HK-2 (cell line): ENCODE data around the gene SURF4.

Experiments used
- DNase-seq: peaks from one replicate; pipeline ENCODE4 v3.0.0-alpha.2; 2018; ENCODE audit not compliant: unreplicated experiment

Gene SURF4

DNA sequence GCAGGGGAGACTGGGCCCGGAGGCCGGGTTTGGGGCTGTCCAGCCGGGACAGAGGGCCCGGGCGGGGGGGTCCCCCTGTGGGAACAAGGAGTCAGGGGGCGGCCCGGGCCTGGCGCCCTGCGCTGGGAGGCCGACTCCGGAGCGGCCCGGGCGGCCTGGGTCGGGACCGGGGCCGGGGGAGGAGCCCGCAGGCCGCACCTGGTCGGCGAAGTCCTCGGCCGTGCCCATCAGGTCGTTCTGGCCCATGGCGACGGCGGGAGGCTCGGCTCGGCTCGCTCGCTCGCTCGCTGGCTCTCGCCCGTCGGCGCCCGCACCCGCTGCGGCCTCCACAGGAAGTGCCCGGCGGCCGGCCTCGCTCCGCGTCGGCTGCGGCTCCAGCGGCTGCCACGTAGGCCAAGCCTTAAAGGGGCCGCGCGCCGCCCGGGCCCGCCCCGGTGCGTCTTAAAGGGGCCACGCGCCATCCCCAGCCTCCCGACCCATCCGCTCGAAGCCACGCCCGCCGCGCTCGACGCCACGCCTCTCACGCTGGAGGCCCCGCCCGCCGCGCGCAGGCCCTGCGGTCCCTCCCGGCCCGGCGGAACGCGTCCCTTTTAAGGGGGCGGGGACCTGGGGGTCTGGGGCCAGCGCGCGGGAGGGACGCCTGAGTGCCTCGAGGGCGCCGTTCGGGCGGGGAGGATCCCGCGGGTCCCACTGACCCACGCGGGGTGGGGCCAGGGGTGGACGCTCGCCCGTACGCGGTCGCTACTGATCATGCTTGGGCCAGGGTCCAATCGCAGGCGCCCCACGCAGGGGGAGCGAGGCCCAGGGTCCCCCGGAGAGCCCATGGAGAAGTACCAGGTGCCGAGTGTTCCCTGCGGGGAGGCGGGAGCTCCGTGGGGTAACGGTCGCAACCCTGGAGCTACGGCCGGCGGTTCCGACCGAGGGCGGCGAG lies at the start of gene SURF4, which contains the start of gene STKLD1:
Gene SURF4, minus strand, starts transcription at position 337 of the 931 bp plus-strand sequence. Its CDS starts 91 bp downstream, at position 246.
Gene STKLD1, plus strand, starts transcription at position 643 of the 931 bp plus-strand sequence. Its CDS starts 108 bp downstream, at position 751.
- DNase-seq = peak; percentile 96

DNA sequence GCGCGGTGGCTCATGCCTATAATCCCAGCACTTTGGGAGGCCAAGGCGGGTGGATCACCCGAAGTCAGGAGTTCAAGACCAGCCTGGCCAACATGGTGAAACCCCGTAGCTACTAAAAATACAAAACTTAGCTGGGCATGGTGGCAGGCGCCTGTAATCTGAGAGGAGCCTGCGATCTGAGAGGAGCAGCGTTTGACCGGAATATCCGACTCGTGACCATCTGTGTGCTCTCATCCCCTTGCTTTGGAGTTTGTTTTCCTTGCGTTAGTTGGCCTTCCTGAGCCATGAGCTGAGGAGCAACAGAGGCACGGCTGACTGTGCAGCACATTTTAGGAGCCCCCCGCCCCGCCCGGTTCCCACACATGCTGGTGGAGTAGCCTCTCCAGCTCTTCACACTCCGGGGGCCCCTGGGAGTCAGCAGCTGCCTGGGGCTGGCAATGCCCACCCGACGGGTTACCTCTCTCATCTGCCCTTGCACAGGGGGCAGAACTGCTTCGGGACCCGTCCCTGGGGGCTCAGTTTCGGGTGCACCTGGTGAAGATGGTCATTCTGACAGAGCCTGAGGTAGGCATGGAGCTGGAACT lies 49.3 kb upstream of the SURF4 start:
- no peak for DNase-seq

DNA sequence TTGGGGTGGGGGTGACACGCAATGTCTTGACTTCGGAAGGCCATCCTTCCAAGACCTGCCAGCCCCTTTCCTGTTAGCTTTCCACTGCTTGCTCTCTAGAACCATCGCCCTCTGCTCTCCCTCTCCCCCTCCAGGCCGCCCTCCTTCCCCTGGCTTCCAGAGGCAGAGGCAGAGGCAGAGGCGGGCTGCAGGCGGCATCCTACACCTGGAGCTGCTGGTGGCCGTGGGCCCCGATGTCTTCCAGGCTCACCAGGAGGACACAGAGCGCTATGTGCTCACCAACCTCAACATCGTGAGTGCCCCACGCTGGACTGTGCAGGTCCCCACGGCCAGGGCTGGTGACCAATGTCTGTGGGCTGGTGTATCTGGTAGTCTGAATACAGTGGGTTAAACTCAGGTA lies 48.3 kb upstream of the SURF4 start:
- no peak for DNase-seq

DNA sequence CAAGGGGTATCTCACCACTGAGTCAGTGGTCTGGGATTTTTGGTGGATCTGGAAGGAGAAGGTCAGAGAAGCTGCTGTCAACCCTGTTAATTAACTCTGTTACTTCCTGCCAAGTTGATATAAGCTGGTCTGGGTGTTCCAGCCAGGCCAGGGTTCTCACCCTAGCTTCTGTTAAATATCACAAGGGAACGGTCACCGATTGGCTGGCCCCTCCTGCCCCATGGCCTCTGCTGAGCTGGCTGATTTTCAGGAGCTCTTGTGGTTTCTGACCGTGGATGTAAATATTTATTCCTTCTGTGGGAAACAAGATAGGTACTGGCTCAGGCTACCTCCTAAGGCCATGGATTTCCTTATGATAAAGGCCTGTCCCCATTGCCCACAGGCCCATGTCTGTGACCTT lies 47.4 kb upstream of the SURF4 start:
- DNase-seq = no peak

DNA sequence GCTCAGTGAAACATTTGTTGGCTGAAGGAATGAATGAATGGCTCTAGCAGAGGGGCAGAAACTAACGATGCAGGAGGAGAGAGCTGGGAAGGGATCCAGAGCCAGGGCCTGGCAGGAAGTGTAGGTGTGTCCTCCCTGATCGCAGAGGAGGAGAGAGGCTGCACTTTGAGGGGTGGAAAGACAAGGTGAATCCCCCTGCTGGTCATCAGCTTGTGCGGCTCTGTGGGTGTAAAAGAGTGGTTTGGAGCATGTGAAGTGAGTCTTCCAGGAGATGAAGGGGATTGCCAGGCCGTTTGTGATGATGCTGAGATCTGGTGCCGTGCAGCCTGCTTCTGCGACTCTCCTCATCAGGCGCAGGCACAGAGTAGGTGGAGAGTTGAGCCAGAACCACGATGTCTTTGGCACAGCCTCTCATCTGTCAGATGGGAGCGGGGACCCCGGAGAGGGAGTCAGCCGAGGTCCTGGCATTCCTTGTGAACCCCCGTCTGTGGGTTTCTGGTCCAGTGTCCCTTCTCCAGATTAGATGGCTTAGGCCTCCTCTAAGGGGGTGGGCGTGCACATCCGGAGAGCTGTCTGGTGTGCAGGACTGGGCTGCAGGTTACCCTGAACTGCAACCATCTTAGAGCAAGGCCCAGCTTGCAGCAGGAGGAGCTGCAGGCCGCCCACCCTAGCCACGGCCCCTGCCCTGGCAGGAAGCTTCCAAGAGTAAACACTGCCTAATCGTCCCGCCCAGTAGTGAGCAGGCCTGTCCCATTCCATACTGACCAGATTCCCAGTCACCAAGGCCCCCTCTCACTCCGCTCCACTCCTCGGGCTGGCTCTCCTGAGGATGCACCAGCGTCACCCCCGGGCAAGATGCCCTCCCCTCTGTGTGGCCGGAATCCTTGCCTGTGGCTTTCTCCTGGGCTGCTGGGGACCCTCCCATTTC lies 46.0 kb upstream of the SURF4 start, which contains the start of gene ADAMTS13:
Gene ADAMTS13, plus strand, starts transcription at position 753 of the 928 bp plus-strand sequence. Its CDS starts 77 bp downstream, at position 830.
- peak; percentile 26 for DNase-seq

DNA sequence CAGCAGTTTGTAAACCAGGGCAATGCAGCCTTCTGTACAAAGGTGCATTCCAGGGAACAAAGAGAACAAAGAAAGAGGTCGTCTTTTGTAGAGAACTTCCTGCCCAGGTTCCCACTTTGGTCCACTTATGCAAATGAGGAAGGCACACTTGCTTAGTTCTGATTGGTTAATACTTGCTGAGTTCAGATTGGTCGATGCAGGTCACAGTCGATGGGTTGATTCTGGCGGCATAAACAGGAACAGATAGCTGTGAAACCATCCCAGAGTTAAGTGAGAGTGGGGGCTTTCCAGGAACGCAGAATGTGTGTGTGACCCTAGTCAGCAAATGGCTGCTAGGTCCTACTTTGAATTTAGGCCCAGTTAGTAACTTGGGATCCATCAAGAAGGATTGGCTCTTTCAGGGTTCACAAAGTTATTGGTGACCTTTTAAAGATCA lies 44.5 kb upstream of the SURF4 start:
- no peak for DNase-seq

DNA sequence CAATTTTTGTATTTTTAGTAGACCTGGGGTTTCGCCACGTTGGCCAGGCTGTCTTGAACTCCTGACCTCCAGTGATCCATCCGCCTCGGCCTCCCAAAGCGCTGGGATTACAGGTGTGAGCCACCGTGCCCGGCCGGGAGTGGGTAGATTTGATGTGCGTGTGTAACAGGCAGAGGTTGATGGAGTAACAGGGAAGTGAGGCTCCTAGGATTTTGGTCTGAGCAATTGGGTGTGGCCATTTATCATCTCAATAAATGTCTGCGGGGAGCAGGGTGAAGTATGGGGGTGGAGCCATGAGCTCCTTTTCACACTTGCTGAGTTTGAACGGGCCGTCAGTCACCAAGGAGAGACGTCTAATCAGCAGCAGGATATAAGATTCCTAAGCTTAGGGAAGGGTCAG lies 43.1 kb upstream of the SURF4 start:
- no peak for DNase-seq

DNA sequence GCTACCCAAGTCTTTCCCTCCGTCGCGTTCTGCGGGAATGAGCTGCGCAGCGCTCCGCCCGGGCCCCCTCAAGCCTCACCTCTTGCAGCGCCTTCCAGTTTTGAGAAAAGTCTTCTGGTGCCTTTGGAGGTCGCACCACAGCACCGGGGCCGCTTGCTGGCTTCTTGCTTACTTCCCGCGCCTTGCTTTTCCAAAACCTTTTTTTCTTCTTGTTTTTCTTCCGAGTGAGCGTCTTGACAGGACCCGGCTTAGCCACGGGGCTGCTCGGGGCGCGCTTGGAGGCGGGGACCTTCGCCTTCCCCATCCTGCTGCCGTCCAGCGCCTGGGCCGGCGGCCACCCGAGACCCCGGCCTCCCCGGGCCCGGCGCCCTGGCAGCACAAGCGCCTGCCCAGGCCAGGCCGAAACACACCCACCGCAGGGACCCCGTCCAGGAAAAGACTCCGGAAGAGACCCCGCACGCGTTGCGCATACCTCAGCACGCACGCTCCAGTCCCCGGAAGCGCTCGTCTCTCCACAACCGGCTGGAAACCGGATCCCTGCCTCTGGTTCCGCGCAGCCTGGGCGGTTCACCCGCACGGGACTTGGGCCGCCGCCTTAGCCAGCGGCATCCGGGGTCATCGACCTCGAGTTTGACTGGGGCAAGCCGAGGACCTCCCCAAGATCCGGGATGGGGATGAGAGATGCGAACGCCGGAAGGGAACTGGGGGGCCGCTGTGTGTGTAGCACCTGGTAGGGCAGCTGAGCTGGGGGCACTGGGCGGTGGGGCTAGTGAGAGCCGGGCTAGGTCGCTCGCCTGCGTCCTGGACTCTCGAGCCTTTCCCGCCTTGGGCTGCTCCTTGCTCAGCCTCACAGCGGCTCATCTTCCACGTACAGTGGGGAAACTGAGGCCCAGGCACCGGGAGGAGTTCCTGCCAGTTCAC lies 41.9 kb upstream of the SURF4 start, which contains the start of gene REXO4:
Gene REXO4, minus strand, starts transcription at position 470 of the 921 bp plus-strand sequence. Its CDS starts 166 bp downstream, at position 304.
- DNase-seq = peak; percentile 90

DNA sequence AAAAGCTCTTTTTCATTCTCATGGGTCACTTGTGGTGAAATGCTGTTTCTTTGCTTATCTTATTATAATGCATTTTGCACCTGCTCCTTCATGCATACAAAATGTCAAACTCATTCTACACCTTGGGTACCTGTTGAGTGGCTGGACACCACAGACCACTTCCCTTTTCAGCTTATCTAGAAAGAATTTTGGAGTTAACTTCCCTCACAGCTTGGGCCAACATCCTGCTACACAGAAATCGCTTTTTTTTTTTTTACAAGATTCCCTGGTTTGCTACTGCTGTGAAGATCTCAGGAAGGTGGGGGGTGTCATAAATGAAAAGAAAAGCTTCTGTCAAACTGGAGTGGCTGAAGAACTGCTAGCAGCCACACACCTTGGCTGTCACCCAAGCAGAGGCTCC lies 39.3 kb upstream of the SURF4 start:
- DNase-seq = no peak

DNA sequence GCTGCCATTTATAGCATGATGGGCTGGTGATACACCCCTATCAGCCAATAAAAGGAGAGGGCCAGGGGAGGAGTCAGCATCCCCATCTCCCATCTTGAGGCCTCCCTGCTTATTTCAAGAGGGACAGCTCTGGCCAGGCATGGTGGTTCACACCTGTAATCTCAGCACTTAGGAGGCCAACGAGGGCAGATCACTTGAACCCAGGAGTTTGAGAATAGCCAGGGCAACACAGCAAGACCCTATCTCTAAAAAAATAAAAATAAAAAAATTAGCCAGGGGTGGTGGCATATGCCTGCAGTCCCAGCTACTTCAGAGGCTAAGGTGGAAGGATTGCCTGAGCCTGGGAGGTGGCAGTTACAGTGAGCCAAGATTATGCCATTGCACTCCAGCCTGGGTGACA lies 32.2 kb upstream of the SURF4 start:
- no peak for DNase-seq

DNA sequence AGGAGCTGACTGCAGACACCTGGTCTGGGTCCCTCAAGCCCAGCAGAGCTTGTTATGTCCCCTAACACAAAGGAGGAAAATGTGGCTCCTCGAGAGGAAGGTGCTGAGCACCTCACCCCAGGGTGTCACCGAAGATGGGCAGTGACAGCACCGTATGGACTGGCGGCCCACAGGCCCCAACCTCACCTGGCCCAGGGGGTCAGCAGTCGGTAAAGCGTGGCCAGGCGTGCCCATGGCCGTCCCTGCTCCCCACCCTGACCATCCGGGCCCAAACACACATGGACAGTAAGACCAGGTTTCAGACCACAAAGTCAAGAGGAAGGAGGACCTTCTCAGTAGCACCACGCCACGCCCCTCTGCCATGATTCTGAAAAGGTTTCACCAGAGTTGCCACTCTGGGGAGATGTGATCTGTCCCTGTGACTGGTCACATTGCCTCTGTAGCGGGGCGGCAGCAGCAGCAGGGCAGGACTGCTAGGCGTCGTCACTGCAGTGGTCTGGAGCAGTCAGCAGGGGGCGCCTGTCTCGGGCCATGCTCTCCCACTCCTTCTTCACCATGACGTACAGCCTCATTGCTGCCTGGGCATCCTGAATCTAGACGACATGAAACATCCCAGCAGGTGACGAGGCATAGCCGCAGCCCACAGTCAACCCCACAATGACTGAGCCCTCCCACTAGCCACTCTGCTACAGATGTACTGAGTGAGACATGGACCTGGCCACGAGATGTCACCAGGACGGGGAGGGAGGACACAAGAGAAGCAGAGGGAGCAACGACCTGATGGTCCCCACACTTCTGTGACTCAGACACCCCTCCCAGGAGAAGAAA lies 30.8 kb upstream of the SURF4 start:
- peak; percentile 62 for DNase-seq

DNA sequence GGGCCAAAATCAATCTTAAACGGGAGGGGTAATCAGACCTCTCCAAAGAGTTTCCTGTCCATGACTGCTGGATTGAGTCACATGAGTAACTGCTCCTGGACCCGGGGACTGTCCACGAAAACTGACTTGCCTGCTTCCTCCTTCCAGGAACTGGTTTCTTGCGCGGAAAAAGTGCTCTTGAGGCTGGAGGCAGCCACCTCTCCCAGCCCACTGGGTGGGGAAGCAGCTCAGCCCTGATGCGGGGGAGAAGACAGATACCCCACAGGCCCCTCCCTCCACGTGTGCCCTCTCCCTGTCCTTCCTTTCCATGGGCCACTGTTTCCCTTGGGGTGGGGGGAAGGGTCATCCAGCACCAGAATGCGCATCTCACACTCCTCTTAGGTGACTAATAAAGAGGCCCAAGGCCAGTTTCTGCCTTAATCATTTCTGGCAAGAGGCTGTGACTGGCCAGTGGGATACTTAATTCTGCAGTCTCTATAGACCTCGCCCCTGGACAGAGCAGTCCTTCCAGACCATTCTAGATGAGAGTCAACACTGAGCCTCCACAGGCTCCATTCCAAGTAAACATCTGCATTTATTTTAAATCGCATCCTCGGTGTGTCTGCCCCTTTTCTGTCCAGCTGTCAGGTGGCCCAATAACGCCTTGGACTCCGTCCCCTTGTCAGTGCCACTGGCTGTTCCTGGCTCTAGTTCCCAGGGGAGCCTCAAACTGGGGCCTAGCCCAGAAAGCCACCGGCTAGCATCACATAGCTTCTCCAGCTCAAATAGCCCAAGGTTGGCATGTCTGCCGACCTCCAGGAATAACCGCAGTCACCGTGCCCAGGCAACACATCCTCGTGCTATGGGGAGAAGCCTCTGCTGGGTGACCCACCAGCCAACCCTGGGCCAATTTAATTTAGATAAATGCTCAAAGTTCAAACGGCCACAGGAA lies 29.9 kb upstream of the SURF4 start:
- DNase-seq = no peak

DNA sequence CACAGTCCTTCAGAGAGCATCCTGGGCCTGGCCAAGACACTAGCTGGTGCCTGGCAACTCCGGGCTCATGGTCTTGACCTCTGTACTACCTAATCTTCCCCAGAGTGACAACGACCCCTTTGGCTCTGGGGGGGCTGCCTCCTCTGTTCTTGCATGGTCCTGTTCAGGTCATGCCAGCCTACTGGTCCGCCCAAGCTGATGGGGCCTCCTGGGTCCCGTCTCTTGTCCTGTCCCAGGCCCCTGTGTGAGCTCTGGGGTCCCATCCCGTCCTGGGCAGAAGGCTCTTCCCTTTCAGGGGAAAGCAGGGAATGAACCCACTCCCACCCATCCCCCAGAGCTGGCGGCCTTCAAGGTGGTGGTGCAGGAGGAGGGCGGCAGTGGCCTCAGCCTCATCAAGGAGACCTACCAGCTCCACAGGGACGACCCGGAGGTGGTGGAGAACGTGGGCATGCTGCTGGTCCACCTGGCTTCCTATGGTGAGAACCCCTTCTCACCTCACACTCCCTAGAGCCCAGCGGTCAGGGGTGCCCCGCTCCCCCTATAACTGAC lies 28.7 kb upstream of the SURF4 start:
- no peak for DNase-seq

DNA sequence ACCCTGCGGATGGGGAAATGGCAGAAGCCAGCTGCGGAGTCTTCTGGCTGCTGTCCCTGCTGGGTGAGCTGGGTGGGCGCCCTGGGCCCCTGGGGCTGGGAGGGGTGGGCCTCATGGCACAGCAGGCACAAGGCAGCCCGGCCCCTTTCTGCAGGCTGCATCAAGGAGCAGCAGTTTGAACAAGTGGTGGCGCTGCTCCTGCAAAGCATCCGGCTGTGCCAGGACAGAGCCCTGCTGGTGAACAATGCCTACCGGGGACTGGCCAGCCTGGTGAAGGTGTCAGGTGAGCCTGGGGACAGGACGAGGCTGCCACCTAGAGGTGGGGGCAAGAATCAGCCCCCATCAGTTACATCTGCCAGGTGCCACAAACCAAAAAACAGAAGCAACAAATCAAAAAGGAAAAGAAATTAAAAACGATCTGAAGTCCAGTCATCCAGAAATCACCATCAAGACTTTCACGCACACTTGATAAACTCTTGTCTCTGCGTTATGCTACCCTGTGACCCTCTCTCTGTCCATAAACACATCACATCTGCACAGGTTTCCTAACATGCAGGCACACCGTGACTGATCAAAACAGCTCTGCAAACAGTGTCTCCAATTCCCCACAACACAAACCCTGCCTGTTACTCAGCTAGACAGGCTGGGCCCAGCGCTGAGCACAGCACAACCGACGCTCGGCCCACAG lies 28.1 kb upstream of the SURF4 start:
- DNase-seq = peak; percentile 56

DNA sequence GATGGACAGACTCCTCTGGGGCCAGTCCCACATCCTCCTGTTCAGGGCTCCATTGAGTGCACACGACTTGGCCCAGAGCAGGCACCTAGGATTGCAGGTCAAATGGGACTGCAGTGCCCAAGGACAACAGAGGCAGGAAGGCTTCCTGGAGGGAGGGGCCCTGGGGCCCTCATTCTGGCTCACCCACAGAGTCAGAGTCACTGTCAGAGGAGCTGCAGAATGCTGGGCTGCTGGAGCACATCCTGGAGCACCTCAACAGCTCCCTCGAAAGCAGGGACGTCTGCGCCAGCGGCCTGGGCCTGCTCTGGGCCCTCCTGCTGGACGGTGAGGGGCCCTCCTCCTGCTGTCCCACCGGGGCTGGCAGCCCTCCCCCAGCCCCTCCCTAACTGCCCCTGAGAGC lies 26.8 kb upstream of the SURF4 start:
- DNase-seq = no peak

DNA sequence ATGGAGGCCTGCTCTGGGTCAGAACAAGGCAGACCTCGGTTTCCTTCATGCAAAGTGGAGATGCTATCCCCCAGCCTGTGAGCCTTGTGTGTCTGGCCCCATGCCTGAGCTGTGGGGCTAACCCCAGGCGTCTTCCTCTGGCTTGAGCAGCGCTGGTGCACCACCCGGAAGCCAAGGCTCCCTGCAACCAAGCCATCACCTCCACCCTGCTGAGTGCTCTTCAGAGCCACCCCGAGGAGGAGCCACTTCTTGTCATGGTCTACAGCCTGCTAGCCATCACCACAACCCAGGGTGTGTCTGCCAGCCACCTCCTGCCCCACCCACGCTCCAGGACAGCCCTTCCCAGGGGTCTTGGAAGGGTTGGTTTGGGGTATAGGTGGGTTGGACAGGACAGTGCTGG lies 25.7 kb upstream of the SURF4 start:
- no peak for DNase-seq

DNA sequence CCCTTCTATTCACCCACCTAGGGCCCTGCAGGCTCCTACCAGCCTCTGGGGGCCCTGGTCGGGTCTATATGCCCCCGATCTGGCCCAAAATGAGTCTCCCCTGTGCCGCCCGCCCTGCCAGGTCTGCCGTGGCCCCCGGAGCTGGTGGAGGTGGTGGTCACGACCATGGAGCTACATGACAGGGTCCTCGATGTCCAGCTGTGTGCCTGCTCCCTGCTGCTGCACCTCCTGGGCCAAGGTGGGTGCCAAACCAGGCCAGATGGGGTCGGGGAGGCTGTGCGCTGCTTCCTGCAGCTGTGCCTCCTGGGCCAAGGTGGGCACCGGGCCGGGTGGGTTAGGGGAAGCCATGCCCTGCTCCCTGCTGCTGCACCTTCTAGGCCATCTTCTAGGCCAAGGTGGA lies 24.4 kb upstream of the SURF4 start:
- DNase-seq = no peak

DNA sequence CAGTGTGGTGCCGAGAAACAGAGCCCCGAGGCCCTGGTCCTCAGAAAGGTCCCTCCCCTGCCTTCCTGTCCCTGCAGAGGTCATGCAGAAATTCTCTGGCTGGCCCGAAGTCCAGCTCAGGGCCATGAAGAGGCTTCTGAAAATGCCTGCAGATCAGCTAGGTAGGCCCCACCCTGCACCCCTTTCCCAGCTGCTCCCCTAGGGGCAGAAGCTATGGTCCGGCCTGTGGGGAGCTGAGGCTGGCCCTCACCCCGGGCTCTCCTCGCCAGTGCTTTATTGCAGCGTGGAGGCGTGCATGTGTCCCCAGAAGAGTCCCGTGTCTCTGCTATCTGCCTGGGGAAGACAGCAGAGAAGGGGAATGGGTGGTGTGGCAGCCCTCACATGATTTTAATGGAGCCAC lies 22.0 kb upstream of the SURF4 start:
- DNase-seq = no peak
